Mucosa of gallbladder (tissue), 1 donor: ENCODE results near the gene FAF2. TPM values are rescaled to one million over a fixed set of nuclear protein-coding genes. Genes with fewer than 3 reads are reported as not detected.
"Not testable (repeated sequence)": the region's sequence is repeated elsewhere in the genome, so short reads cannot be mapped to it uniquely, and the experiment has no call there.

ENCODE experiments used
- DNase-seq: peaks from one replicate; pipeline ENCODE4 v3.0.0-alpha.2; 2020; ENCODE audit warnings: low spot score
- total RNA-seq: library from RNA; stranded (reverse); gene quantifications from one replicate; pipeline ENCODE4 v1.2.1, GENCODE V29; 2021
- donor health status: DM: no; HTN: no; CAD: no.

FAF2 gene
- total RNA-seq: 30.2 TPM

- DNase-seq: peak; percentile 98
Observed at GRCh38 chr5:176447978-176448608, at the start of gene FAF2. Gene FAF2 (plus strand): TSS chr5:176448385. CDS start chr5:176448408, 23 bp downstream.

- DNase-seq: peak; percentile 56
Observed at GRCh38 chr5:176400382-176401156, 47.6 kb upstream of the FAF2 start.

GRCh38 chr5:176401281-176402205 lies 46.6 kb upstream of the FAF2 start:
- no peak for DNase-seq

- no peak for DNase-seq
Observed at GRCh38 chr5:176405656-176406435, 42.3 kb upstream of the FAF2 start.

GRCh38 chr5:176406436-176407052 lies 41.6 kb upstream of the FAF2 start:
- no peak for DNase-seq

- no peak for DNase-seq
Observed at GRCh38 chr5:176407456-176408251, 40.5 kb upstream of the FAF2 start.

- DNase-seq: not testable (repeated sequence)
Observed at GRCh38 chr5:176408252-176408573, 40.0 kb upstream of the FAF2 start.

- no peak for DNase-seq
Observed at GRCh38 chr5:176408590-176408989, 39.6 kb upstream of the FAF2 start.

- no peak for DNase-seq
Observed at GRCh38 chr5:176409765-176410164, 38.4 kb upstream of the FAF2 start.

- no peak for DNase-seq
Observed at GRCh38 chr5:176410486-176411180, 37.6 kb upstream of the FAF2 start.

GRCh38 chr5:176412517-176413254 lies 35.5 kb upstream of the FAF2 start:
- no peak for DNase-seq

GRCh38 chr5:176413255-176413565 lies 35.0 kb upstream of the FAF2 start:
- no peak for DNase-seq

GRCh38 chr5:176413709-176414191 lies 34.4 kb upstream of the FAF2 start:
- DNase-seq: no peak

GRCh38 chr5:176414704-176415103 lies 33.5 kb upstream of the FAF2 start:
- no peak for DNase-seq

- no peak for DNase-seq
Observed at GRCh38 chr5:176415240-176415951, 32.8 kb upstream of the FAF2 start.

GRCh38 chr5:176415952-176416924 lies 31.9 kb upstream of the FAF2 start, which contains the start of gene CLTB:
Gene CLTB (minus strand): TSS chr5:176416539. CDS start chr5:176416363, 176 bp downstream.
- DNase-seq: peak; percentile 93

- no peak for DNase-seq
Observed at GRCh38 chr5:176416965-176417364, 31.2 kb upstream of the FAF2 start.
